ENCODE data around the gene FHL2.

Gene FHL2

GRCh38 chr2:105383432-105384166 lies 15.3 kb downstream of the FHL2 start:
- ChIA-PET POLR2A (no interaction called here), CTCF (interaction anchor here (1.2 to 25.1 kb wide), 2 partner anchors 88 to 136 kb away, joined by 3 to 328 read pairs; no protein-coding TSS in a partner anchor)
- no peak for TF ChIP-seq CTCF (IDR thresholded peaks at IDR 0.05; ENCODE audit: insufficient read depth, low read length, missing control alignments)
- no peak overlapping the region for H3K4me3 ChIP-seq (ENCODE audit: low read depth, low read length)
- DNase-seq (ENCODE audit: low read depth, low spot score): no peak

GRCh38 chr2:105382177-105382576 lies 16.7 kb downstream of the FHL2 start:
- no peak for DNase-seq (ENCODE audit: low read depth, low spot score)
- CTCF ChIA-PET: interaction anchor here (25.1 kb wide), 1 partner anchor 137 kb away, joined by 328 read pairs; no protein-coding TSS in a partner anchor
- no peak for TF ChIP-seq CTCF (IDR thresholded peaks at IDR 0.05; ENCODE audit: insufficient read depth, low read length, missing control alignments)
- no peak overlapping the region for H3K4me3 ChIP-seq (ENCODE audit: low read depth, low read length)
- POLR2A ChIA-PET: no interaction called here

GRCh38 chr2:105381101-105381668 lies 17.7 kb downstream of the FHL2 start:
- no peak for DNase-seq (ENCODE audit: low read depth, low spot score)
- no peak for TF ChIP-seq CTCF (IDR thresholded peaks at IDR 0.05; ENCODE audit: insufficient read depth, low read length, missing control alignments)
- ChIA-PET CTCF (interaction anchor here (25.1 kb wide), 1 partner anchor 138 kb away, joined by 328 read pairs; no protein-coding TSS in a partner anchor), POLR2A (interaction anchor here (0.9 kb wide), 1 partner anchor 23 kb away, joined by 5 read pairs; no protein-coding TSS in a partner anchor)
- H3K4me3 ChIP-seq (ENCODE audit: low read depth, low read length): no peak overlapping the region

GRCh38 chr2:105380432-105381100 lies 18.3 kb downstream of the FHL2 start:
- H3K4me3 ChIP-seq (ENCODE audit: low read depth, low read length): no peak overlapping the region
- ChIA-PET CTCF (interaction anchor here (0.9 to 25.1 kb wide), 4 partner anchors 12 to 139 kb away, joined by 3 to 328 read pairs (median 4); no protein-coding TSS in a partner anchor), POLR2A (interaction anchor here (0.8 to 1.3 kb wide), 5 partner anchors 9 to 138 kb away, joined by 3 to 5 read pairs (median 4); no protein-coding TSS in a partner anchor)
- no peak for DNase-seq (ENCODE audit: low read depth, low spot score)
- TF ChIP-seq CTCF (IDR thresholded peaks at IDR 0.05; ENCODE audit: insufficient read depth, low read length, missing control alignments): no peak

GRCh38 chr2:105379741-105380186 lies 19.1 kb downstream of the FHL2 start:
- TF ChIP-seq CTCF (IDR thresholded peaks at IDR 0.05; ENCODE audit: insufficient read depth, low read length, missing control alignments): no peak
- POLR2A ChIA-PET: interaction anchor here (0.8 to 1.3 kb wide), 4 partner anchors 9 to 139 kb away, joined by 3 to 4 read pairs (median 4); no protein-coding TSS in a partner anchor
- no peak overlapping the region for H3K4me3 ChIP-seq (ENCODE audit: low read depth, low read length)
- CTCF ChIA-PET: interaction anchor here (0.9 to 25.1 kb wide), 6 partner anchors 11 to 141 kb away, joined by 3 to 328 read pairs (median 4); no protein-coding TSS in a partner anchor
- no peak for DNase-seq (ENCODE audit: low read depth, low spot score)

All from AG04449 (cell line).